HuH-7 (cell line): ENCODE measurements around the gene NHSL2.
"Not testable (repeated sequence)": the region's sequence is repeated elsewhere in the genome, so short reads cannot be mapped to it uniquely, and the experiment has no call there.

Experiments used
- DNase-seq: peaks from one replicate; pipeline ENCODE4 v3.0.0; 2011; ENCODE audit warnings: low spot score

NHSL2 gene

GRCh38 chrX:71923516-71923915 lies 12.9 kb downstream of the NHSL2 start:
- DNase-seq: no peak

GRCh38 chrX:71927040-71927439 lies 16.4 kb downstream of the NHSL2 start:
- no peak for DNase-seq

DNA sequence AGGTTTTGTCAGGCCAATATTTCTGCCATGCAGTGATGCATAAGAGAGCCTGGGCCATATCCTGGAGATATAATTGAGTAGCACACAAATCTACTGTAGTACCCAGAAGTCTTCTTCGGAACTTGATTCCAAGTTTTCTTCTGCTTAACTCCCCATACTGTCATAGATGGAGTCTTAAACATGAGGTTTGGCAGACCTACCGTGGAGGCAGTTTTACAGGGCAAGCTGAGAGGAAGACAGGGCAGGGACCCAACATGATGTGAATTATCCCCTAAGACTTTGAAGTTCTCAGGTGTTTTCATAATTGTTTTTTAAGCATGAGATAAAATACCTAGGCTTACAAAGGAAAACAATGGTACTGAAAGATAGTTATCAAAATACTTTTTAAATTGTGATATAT lies 18.2 kb downstream of the NHSL2 start:
- DNase-seq: no peak

GRCh38 chrX:71930298-71930697 lies 19.7 kb downstream of the NHSL2 start:
- no peak for DNase-seq

- no peak for DNase-seq
Observed at GRCh38 chrX:71935476-71935875, 24.8 kb downstream of the NHSL2 start.

DNA sequence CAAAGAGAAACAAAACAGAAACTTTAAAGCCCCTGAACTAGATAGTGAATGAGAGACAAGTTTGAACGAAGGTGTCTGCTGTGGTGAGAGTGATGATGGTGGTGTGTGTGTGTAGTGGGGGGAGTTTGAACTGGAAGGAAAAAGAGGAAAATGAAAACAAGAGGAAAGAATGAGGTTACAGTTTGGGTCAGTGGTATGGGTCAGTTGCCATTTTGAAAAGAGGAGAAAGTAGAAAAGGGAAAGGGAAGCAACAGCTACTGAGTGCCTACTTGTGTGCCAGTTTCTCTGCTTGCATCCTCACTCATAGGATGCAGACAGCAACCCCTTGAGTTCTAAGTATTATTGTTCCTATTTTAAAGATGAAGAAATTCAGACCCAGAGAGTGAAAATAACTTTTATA lies 26.0 kb downstream of the NHSL2 start:
- DNase-seq: no peak

GRCh38 chrX:71938371-71938770 lies 27.7 kb downstream of the NHSL2 start:
- no peak for DNase-seq

- no peak for DNase-seq
Observed at GRCh38 chrX:71941145-71941544, 30.5 kb downstream of the NHSL2 start.

DNA sequence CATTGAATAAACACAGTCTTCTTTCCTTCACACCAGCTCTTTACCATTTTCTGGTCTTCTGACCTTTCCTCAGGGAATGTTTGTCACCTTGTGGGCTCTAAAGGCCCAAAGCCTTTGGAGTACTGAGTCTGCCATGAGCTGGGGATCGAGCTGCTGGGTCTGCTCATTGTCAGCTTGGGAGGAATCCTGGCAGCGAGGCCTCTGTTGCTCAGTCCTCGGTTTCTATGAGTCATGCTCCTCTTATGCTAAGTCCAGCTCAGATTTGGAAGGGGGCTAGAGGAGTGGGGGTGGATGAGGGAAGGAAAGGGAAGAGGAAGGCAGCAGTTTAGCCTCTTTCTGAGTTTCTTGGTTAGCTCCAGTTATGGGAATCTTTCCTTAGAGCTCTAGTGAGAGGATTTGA lies 31.1 kb downstream of the NHSL2 start:
- DNase-seq: no peak

GRCh38 chrX:71944369-71944768 lies 33.7 kb downstream of the NHSL2 start:
- DNase-seq: no peak

GRCh38 chrX:71945237-71945805 lies 34.7 kb downstream of the NHSL2 start:
- DNase-seq: no peak

DNA sequence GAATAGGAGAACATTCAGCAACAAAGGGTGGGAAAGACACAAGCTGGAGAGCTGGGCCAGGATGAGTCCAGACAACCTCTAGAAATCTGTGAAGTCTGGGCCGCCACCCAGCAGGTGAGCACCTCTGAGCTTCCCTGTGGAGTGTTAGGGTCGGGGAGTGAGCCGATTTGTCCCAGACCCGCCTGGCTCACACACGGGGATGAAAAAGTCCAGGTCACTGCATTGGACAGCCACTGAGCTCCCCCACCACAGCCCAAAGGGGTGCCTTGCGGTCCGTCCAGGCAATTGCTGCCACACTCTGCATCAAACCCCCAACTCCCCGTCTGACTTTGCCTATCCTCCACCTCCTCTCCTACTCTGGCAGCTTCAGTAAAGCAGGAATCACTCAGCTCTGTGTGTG lies 38.7 kb downstream of the NHSL2 start:
- DNase-seq: no peak

GRCh38 chrX:71949844-71950445 lies 39.3 kb downstream of the NHSL2 start:
- DNase-seq: no peak

- DNase-seq: no peak
Observed at GRCh38 chrX:71953391-71953790, 42.7 kb downstream of the NHSL2 start.

GRCh38 chrX:71953946-71954345 lies 43.3 kb downstream of the NHSL2 start:
- DNase-seq: no peak

- DNase-seq: no peak
Observed at GRCh38 chrX:71954458-71954857, 43.8 kb downstream of the NHSL2 start.

- no peak for DNase-seq
Observed at GRCh38 chrX:71955530-71956120, 45.0 kb downstream of the NHSL2 start.

GRCh38 chrX:71958281-71958675 lies 47.6 kb downstream of the NHSL2 start:
- DNase-seq: no peak

DNA sequence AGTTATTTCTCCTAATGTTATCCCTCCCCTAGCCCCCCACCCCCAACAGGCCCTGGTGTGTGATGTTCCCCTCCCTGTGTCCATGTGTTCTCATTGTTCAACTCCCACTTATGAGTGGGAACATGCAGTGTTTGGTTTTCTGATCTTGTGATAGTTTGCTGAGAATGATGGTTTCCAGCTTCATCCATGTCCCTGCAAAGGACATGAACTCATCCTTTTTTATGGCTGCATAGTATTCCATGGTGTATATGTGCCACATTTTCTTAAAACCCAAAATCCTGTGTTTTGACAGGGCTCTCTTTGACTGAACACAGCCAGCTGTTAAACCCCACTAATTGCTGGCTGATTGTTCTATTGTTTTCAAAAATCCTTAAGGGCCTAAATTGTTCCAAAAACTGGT lies 53.5 kb downstream of the NHSL2 start:
- DNase-seq: not testable (repeated sequence)

- DNase-seq: no peak
Observed at GRCh38 chrX:71974916-71975315, 64.3 kb downstream of the NHSL2 start.

GRCh38 chrX:71976753-71977152 lies 66.1 kb downstream of the NHSL2 start:
- no peak for DNase-seq

GRCh38 chrX:71978164-71978563 lies 67.5 kb downstream of the NHSL2 start:
- DNase-seq: no peak

GRCh38 chrX:71989768-71990426 lies 79.3 kb downstream of the NHSL2 start:
- DNase-seq: no peak
